HG03280 (cell line): ENCODE measurements around the gene GLP2R.
"Not testable (repeated sequence)": the region's sequence is repeated elsewhere in the genome, so short reads cannot be mapped to it uniquely, and the experiment has no call there.

Experiments
- ATAC-seq: cut with Tn5 transposase; IDR thresholded peaks from one replicate; pipeline ENCODE4 v1.9.1; 2021; ENCODE audit warnings: mild to moderate bottlenecking, moderate library complexity; ENCODE audit not compliant: unreplicated experiment

The GLP2R gene

DNA sequence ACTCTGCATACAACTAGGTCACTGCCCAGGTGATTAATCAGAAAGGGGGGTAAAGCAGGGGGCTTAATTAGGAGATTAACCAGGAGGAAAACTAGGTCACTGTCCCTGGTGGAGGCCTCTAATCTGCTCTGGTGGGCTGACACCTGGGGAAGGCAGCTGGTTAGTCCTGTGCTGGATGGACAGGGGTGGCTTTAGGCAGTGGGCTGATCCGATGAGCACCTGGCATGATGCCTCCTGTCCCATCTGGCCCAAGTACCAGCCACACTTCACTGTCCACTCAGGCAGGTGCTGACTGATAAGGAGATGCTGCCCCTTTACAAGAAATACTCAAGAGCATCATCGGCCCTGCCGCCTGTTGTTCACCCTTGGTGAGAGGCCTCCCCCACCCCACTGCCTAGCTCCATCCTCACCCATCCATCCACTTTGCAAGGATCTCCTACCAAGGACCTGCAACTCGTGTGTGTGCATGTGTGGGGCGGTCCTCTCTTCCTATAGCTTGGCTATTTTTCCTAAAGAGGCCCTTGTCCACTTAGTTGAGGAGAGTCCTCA lies 93.2 kb downstream of the GLP2R start:
- no peak for ATAC-seq

DNA sequence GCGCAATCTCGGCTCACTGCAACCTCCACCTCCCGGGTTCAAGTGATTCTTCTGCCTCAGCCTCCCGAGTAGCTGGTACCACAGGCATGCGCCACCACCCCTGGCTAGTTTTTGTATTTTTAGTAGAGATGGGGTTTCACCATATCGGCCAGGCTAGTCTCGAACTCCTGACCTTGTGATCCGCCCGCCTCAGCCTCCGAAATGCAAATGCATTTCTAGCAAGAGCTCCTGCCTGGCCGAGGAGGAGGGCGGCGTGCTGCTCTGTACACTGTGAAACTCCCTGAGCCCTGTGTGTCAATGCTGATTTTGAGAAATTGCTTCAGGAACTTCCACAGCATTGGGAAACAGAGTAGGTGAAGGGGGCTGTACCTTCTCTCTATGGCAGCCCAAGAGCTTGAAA lies 95.5 kb downstream of the GLP2R start:
- ATAC-seq = not testable (repeated sequence)

DNA sequence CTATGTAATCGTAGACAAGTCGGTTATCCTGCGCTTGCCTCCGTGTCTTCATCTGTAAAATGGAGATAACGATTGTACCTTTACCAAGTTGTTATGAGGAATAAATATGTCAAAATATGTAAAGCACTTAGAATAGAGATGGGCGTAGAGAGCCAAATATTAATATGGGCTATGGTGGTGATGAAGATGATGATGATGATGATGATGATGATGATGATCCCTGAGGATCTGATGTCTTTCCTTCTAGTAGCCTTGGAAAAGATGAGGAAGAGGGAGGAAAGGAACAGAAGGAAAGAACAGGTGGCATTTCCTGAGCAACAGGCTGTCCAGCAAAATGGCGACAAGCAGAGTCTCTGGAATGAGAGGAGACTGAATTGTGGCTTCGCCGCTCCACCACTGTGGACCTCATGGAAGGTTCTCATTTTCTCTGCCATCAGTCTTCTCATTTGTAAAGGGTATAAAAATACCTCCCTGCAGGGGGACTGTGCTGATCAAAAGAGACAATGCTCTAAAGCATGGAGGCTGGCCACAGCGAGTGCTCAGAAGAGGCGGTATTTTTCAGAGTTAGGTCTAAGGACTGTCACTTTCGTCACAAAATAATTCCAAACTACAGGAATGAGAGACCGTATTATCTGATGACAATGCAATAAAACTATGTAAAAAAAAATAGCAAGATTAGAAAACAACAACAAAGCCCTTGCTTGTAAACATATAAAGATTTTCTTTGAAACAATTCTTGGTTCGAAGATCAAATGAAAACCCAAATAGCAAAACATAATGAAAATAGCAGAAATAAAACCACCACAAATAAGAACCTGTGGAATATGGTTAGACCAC lies 96.5 kb downstream of the GLP2R start:
- no peak for ATAC-seq

DNA sequence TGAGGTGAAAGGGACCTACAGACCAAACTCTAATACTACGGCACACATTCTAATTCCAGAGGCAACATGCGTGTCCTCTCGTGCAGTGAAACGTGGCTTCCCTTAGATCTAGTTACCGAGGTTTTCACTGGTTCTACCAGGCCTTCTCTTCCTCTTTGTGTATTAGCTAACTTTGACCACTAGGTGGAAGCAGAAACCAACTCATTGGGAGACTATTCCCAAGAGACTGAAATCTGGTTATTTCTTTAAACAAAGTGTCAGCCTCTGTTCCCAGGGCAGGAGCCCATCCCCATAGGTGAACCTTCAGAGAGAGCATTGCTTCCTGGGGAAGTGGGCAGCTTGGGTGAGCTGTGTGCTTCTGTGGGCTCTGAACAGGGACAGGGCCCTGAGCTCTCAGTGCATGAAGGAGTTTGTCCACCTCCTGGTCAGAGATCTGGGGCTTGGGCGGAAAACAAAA lies 99.0 kb downstream of the GLP2R start:
- peak; percentile 66 for ATAC-seq

DNA sequence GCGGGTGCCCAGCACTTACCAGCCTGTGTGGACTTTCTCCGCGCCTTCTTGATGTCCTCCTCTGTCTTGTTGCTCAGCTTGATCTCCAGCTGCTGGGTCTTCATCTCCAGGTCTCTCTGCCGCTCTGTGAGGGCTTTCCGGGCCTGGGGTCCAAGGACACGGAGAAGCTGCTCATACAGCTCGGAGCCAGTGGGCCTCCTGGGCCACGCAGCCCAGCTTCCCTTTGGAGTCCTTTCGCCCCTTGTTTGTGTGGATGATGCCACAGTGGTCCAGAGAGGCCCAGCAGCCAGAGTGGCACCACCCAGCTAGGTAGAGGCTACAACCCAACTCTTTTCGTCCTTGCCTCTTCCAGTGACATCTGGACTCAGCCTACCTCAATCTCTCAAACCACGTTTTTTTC lies 99.7 kb downstream of the GLP2R start:
- ATAC-seq = no peak

DNA sequence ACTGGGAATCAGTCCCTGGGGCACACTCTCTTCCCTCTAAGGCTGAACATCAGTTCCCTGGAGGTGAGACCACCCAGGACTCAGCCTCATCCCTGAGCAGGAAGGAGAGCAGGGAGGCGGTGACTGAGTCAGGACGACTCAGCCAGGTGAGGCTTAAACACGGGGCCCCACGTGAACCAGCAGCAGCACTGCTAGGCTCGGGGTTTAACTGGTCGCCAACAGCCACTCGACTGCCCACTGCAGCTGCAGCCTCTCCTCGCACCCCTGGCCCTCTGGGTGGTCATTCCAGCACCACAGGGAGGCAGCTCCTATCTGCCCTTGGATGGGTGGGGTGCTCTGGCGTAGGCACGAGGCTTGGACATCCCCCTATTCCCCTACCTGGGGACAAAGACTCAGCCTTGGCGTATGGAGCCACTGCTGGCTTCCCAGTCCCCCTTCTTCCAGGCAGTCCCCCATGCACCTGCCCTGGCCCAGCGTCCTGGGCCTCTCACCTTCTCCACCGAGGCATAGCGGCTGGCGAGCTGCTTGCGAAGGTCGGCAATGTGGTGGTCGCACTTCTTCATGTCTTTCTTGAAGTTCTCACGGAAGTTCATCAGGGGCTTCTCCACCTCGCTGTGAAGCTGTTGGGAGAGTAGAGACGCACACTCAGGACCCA lies 100.6 kb downstream of the GLP2R start:
- ATAC-seq = no peak

DNA sequence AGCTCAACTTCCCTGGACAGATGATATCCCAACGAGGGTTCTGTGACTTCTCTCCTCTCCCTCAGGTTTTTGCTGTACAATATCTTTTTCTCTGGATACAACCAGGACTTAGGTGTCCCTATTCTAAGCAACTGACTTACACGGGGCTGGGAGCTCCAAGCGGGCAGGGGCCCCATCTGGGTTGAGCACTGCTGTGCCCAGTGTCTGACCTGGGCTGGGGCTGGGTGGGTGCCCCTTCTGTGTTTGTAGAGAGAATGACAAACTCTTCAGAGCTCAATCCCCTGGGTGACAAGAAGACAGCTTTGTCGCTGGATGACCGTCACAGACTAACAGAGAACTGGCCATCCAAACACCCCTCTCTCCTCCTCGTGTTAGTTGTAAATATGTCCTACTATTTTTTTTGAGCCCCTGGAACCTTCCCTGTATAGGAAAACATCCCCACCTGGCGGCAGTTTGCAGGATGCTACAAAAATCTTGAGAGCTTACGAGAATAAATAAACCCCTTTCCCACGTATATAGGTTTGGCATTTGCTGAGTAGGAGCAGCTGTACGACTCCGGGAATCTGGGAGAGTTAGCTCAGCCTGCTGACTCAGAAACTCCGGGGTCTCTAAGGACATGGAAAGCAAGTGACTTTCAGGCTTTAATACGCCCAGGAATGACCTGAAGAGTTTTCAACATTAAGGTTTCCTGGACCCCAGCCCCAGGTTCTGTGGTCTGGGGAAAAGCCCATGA lies 103.0 kb downstream of the GLP2R start:
- ATAC-seq = no peak

DNA sequence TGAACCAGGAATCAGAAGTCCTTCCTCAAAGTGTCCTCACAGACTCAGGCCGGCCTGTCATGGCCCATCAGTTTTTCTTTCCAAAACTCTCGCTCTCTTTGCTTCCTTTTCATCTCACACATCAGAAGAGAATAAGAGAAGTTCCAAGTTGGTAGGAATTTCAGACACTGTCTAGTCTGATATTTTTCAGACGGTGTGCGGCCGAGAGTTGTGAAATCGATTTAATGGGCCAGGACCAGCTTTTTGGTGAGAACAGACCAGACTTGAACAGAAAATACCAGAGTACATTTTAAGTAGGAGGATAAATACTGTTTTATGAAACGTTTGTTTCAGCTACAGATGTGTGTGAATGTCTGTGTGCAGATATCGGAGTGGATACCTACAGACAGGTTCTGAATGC lies 104.1 kb downstream of the GLP2R start:
- ATAC-seq = no peak

DNA sequence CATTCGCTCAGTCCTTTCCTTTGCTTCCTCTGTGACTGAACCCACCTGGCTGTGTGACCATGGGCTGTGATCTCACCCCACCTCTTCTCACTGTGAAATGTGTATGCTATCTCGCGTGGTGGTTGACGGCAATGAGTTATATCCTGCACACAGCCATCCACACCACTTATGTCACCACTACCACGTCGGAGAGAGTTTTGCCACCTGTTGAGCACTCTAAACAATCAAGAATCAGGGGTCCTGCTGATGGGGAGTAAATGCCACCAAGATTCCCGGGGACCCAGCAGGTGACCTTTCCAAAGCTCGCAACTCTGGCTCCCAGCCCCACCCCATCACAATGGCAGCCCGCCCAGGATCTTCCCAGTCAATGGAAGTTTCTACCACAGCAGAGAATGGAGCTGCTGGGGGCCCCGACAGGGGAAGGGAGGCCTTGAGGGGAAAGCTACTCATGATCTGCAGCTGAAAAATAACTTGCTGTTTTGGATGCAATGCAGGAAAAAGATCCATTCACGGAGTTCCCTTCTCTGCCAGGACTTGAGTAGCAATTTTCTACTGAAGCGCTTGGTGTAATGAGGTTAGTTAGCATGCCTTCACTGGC lies 105.5 kb downstream of the GLP2R start:
- no peak for ATAC-seq

DNA sequence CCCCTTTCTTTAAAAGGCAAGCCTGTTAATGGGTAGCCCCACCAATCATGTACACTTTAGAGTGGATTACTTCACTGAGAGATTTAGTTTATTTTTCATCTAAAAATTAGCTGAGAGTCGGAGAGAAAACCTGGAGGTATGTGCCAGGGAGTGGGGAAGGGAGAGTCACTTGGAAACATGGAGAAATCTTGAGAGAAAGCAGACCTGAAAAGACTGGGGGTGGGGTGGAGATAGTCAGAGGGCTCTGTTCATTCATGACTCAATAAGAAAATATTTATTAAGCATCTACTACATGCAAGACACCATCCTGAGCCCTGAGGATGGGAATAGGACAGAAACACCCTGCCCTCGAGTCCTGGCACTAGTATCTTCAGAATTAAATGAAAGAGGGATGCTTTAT lies 106.8 kb downstream of the GLP2R start:
- ATAC-seq = no peak

DNA sequence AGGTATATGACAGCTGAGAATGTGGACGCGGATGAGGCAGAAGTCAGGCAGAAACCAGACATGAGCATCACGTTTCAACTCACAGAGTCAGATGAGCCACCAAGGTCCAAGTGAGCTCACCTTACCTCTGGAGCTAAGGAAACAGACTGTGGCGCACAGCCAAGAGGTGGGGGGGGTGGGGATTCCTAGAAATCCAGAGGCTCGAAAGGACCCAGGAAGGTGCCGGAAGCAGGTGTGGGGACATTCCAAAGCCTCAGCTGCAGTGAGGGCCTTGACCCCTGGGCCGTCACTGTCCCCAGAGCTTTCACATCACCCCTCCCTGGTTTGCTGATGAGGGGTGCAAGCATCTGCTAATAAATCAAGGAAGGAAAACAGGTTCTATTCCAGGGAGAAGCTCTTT lies 108.6 kb downstream of the GLP2R start:
- no peak for ATAC-seq

DNA sequence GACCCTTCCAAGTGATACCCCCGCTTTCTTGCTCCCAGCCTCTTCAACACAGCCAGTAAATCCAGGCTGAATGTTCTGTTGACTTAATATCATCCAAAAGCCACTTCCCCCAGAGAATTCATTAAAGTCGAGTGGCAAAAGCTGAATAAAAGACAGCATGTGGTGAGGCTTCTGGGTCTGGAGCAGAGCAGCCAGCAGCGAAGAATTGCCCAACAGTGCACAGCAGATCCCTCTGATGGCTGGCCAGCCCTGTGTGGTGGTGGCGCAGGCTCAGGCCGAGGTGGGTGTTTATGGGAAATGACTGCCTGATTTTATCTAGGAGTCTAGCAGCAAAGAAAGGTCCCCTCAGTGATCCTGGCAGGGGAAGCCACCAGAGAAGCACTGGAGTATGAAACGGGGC lies 109.7 kb downstream of the GLP2R start:
- ATAC-seq = no peak

DNA sequence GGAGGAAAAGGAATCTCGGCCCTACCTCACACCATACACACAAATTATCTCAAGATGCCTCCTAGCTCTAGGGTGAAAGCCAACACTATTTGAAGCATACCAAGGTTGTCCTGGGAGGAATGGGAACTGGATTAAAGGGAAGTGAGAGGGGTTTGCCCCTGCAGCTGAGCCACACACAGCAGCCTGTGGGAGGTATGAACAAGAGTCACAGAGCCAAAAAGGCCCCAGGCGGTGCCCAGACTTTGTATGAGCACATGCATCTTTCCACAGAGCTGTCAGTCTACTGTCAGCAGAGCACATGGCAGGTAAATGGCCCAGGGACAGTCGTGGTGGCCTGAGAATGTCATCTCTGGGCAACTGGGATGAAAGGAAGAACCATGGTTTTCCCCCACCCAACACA lies 110.4 kb downstream of the GLP2R start:
- no peak for ATAC-seq

DNA sequence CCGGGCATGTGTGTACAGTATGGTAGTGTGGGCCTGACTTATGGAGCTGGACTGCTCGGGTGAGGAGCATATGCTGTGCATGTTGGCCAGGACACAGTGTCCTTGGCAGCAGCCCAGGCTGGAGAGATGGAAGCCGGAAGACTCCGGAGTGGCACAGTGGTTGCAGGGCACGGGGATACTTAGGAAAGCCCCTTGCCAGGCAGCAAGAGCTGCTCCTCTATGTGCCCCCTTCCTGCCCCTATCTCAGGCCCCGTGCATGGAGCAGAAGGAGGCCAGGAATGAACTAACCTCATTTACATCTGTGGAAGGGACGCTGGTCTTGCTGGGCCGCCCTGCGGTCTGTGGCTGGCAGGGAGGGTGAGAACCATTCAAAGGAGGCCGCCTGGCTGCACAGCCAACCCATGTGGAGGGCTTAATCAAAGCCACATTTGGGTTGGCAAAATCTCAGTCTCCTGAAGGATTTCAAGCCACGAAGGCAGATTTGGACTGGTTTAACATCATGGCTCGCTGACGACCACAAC lies 111.6 kb downstream of the GLP2R start:
- ATAC-seq = no peak

DNA sequence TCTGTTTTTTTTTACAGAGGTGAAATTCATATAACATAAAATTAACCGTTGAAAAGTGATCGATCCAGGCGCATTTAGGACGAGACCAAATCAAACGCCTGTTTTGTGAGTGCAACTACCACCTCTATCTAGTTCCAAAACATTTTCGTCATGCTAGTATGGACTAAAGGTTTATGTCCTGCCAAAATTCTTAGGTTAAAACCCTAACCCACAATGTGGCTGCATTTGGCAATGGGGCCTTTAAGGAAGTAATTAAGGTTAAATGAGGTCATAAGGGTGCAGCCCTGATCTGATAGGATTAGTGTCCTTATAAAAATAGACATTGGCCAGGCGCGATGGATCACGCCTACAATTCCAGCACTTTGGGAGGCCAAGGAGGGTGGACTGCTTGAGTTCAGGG lies 112.2 kb downstream of the GLP2R start:
- ATAC-seq = no peak

DNA sequence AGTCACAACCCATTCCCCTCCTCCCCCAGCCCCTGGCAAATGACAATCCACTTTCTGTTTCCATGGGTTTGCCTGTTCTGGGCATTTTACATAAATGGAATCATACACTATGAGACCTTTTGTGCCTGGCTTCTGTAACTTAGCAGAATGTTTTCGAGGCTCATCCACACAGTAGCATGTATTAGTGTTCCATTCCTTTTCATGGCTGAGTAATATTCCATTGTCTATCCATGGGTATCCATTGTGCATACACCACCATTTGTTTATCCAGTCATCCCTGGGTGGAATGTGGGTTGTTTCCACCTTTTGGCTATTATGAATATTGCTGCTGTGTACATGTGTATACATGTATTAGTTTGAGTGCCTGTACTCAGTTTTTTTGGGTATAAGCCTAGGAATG lies 113.0 kb downstream of the GLP2R start:
- no peak for ATAC-seq

DNA sequence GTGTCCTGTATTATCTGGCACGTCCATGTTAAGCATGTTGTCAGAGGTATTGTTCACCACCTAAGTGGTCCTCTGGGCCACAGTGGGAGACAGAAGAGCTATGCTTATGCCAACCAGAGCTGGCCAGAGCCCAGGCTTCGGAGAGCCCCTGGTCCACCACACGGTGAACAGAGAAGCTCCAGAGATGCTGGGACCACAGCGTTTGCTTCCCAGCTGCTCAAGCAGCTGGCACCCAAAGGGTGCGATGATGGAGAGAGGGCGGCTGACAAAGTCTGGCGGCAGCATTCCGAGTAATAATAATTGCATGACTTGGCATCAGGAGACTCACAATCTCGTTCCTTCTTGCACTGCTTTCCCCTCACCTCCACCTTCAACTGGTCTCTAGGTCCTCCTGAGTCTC lies 115.1 kb downstream of the GLP2R start:
- no peak for ATAC-seq

DNA sequence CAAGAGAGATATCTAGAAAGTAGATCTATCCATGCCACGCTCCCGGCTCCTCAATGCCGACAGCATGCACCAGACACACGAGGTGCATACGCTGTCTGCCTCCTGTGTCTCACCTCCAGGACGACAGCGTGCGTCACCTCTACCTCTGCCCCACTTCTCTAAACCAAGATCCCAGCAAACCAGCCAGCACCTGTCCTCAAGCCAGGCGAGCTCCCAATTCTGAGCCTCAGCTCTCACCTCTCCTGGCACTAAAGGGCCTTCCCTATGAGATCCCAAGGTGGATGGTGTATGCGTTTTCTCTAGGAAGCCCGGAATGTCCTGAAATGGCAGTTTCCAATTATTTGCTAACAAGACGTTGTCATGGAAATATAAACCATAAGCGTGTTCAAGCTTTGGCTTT lies 115.6 kb downstream of the GLP2R start:
- no peak for ATAC-seq
